HepG2 (cell line): ENCODE results near the gene PLEKHG4B.

Experiments used
- HCFC1 ChIP-seq: fragments of 150-350 bp; IDR thresholded peaks from 2 replicates; pipeline ENCODE4 v1.6.1; 2014; ENCODE audit warnings: low read depth, low read length
- MBNL3 ChIP-seq: fragments of 250-450 bp; sonication (Bioruptor Pico); conservative IDR thresholded peaks from 2 replicates; pipeline ENCODE4 v1.8.0; 2022; ENCODE audit warnings: mild to moderate bottlenecking, inconsistent platforms
- PHB2 ChIP-seq: fragments of 450-650 bp; IDR thresholded peaks from 2 replicates; pipeline ENCODE4 v1.6.1; 2018; ENCODE audit not compliant: partially characterized antibody
- SNAPC2 ChIP-seq: sonication (generic); formaldehyde crosslinking; IDR thresholded peaks from 2 replicates; pipeline ENCODE4 v1.8.1; 2022; ENCODE audit warnings: mild to moderate bottlenecking, missing genetic modification reagents
- ZNF143 ChIP-seq: sonication (generic); formaldehyde crosslinking; IDR thresholded peaks from 2 replicates; pipeline ENCODE4 v1.4.0; 2020; ENCODE audit warnings: missing genetic modification reagents
- TF ChIP-seq, protein P1 (sequence below): sonication (generic); formaldehyde crosslinking; IDR thresholded peaks from 2 replicates; pipeline ENCODE4 v1.5.0; 2020; ENCODE audit warnings: mild to moderate bottlenecking, missing genetic modification reagents, moderate library complexity
- TF ChIP-seq, protein P2 (sequence below): sonication (generic); formaldehyde crosslinking; IDR thresholded peaks from 2 replicates; pipeline ENCODE4 v1.8.0; 2022; ENCODE audit warnings: mild to moderate bottlenecking, missing genetic modification reagents
- TF ChIP-seq, protein P3 (sequence below): sonication (generic); formaldehyde crosslinking; IDR thresholded peaks from 2 replicates; pipeline ENCODE4 v1.4.0; 2020; ENCODE audit warnings: mild to moderate bottlenecking, missing genetic modification reagents, borderline replicate concordance

DNA sequence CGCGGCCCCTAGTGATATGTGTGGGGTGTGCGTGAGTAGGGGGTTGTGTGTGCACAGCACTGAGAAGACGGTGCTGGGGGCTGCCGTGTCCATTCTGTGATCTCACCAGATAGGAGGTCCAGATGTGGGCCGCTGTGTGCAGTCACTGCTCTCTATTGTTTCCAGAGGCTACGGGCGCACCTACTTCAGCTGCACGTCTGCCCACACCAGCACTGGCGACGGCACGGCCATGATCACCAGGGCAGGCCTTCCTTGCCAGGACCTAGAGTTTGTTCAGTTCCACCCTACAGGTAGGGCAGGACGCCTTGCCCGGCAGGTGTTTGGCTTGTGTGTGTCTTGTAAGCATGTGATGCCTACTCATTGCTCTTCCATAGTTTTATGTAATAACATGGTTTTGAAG is 138.7 kb downstream of the PLEKHG4B start:
- TF ChIP-seq PHB2 (no peak), MBNL3 (no peak), SNAPC2 (CRISPR knock-in tag) (no peak), ZNF143 (no peak), HCFC1 (no peak)
- TF ChIP-seq, protein P1, sequence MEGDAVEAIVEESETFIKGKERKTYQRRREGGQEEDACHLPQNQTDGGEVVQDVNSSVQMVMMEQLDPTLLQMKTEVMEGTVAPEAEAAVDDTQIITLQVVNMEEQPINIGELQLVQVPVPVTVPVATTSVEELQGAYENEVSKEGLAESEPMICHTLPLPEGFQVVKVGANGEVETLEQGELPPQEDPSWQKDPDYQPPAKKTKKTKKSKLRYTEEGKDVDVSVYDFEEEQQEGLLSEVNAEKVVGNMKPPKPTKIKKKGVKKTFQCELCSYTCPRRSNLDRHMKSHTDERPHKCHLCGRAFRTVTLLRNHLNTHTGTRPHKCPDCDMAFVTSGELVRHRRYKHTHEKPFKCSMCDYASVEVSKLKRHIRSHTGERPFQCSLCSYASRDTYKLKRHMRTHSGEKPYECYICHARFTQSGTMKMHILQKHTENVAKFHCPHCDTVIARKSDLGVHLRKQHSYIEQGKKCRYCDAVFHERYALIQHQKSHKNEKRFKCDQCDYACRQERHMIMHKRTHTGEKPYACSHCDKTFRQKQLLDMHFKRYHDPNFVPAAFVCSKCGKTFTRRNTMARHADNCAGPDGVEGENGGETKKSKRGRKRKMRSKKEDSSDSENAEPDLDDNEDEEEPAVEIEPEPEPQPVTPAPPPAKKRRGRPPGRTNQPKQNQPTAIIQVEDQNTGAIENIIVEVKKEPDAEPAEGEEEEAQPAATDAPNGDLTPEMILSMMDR (CRISPR knock-in tag), result no peak
- TF ChIP-seq, protein P2, sequence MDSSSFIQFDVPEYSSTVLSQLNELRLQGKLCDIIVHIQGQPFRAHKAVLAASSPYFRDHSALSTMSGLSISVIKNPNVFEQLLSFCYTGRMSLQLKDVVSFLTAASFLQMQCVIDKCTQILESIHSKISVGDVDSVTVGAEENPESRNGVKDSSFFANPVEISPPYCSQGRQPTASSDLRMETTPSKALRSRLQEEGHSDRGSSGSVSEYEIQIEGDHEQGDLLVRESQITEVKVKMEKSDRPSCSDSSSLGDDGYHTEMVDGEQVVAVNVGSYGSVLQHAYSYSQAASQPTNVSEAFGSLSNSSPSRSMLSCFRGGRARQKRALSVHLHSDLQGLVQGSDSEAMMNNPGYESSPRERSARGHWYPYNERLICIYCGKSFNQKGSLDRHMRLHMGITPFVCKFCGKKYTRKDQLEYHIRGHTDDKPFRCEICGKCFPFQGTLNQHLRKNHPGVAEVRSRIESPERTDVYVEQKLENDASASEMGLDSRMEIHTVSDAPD (CRISPR knock-in tag), result no peak
- TF ChIP-seq, protein P3, sequence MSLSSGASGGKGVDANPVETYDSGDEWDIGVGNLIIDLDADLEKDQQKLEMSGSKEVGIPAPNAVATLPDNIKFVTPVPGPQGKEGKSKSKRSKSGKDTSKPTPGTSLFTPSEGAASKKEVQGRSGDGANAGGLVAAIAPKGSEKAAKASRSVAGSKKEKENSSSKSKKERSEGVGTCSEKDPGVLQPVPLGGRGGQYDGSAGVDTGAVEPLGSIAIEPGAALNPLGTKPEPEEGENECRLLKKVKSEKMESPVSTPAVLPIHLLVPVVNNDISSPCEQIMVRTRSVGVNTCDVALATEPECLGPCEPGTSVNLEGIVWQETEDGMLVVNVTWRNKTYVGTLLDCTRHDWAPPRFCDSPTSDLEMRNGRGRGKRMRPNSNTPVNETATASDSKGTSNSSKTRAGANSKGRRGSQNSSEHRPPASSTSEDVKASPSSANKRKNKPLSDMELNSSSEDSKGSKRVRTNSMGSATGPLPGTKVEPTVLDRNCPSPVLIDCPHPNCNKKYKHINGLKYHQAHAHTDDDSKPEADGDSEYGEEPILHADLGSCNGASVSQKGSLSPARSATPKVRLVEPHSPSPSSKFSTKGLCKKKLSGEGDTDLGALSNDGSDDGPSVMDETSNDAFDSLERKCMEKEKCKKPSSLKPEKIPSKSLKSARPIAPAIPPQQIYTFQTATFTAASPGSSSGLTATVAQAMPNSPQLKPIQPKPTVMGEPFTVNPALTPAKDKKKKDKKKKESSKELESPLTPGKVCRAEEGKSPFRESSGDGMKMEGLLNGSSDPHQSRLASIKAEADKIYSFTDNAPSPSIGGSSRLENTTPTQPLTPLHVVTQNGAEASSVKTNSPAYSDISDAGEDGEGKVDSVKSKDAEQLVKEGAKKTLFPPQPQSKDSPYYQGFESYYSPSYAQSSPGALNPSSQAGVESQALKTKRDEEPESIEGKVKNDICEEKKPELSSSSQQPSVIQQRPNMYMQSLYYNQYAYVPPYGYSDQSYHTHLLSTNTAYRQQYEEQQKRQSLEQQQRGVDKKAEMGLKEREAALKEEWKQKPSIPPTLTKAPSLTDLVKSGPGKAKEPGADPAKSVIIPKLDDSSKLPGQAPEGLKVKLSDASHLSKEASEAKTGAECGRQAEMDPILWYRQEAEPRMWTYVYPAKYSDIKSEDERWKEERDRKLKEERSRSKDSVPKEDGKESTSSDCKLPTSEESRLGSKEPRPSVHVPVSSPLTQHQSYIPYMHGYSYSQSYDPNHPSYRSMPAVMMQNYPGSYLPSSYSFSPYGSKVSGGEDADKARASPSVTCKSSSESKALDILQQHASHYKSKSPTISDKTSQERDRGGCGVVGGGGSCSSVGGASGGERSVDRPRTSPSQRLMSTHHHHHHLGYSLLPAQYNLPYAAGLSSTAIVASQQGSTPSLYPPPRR (CRISPR knock-in tag), result no peak
